HG03520 (cell line): Measurements from ENCODE around the gene LRCOL1.
"Not testable (repeated sequence)": the region's sequence is repeated elsewhere in the genome, so short reads cannot be mapped to it uniquely, and the experiment has no call there.

Source experiments
- ATAC-seq: cut with Tn5 transposase; IDR thresholded peaks from one replicate; pipeline ENCODE4 v1.9.1; 2021; ENCODE audit warnings: mild to moderate bottlenecking, moderate library complexity; ENCODE audit not compliant: unreplicated experiment

The LRCOL1 gene

GRCh38 chr12:132603240-132604150 lies 6.9 kb downstream of the LRCOL1 start:
- ATAC-seq: no peak

DNA sequence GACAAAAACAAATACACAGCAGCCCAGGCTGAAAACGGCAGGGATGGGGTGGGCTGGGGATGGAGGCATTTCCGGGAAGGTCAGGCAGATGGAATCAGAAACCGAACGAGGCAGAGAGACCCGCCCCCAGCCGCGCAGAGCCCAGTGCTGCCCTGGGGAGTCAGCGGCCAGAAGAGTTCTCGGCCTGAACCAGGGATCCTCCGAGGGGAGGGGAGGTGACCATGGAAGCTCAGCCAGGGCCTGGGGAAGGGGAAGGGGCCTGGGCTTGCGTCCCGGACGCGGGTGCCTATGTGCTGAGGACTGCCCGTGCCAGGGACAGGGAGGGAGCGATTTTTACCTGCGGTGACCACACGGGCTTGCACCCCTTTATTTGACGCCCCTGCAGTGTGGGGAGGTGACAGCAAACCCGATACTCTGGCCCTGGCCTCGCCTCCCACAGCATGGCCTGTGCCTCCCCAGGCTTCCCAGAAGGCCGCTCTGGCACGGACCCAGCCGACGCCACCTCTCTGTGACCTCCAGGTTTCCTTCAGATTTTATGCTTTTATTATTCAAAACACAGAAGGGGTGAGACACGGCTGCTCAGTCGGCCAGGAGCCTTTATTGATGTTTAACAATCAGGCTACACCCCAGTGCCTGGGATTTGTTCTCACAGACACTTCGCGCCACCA lies 7.7 kb downstream of the LRCOL1 start:
- no peak for ATAC-seq

DNA sequence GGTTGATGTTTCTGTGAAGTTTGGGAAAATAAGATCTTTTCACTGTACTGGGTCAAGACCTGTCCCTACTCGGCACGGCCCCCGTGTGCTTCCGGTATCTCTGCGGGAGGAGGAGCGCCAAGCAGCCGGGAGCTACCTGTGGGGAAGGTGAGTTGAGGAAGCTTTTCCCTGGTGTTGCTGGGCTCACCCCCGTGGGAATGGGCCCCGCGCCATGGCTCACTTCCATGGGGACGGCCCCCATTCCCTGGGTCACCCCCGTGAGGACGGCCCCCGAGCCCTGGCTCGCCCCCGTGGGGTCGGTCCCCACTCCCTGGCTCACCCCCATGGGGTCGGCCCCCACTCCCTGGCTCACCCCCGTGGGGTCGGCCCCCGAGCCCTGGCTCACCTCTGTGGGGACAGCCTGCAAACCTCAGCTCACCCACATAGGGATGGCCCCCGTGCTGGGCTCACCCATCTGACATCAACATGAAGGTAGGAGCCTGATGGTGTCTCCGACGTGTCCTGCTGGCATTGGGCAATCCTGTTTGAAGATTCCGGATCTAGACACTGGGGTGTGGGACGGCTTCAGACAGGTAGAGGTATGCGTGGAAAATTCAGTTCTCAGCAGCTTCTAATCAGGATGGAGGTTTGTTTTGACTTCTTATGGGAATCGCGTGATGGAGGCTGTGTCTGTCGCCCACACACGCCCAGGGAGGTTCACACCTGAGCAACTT lies 9.1 kb downstream of the LRCOL1 start:
- ATAC-seq: no peak

DNA sequence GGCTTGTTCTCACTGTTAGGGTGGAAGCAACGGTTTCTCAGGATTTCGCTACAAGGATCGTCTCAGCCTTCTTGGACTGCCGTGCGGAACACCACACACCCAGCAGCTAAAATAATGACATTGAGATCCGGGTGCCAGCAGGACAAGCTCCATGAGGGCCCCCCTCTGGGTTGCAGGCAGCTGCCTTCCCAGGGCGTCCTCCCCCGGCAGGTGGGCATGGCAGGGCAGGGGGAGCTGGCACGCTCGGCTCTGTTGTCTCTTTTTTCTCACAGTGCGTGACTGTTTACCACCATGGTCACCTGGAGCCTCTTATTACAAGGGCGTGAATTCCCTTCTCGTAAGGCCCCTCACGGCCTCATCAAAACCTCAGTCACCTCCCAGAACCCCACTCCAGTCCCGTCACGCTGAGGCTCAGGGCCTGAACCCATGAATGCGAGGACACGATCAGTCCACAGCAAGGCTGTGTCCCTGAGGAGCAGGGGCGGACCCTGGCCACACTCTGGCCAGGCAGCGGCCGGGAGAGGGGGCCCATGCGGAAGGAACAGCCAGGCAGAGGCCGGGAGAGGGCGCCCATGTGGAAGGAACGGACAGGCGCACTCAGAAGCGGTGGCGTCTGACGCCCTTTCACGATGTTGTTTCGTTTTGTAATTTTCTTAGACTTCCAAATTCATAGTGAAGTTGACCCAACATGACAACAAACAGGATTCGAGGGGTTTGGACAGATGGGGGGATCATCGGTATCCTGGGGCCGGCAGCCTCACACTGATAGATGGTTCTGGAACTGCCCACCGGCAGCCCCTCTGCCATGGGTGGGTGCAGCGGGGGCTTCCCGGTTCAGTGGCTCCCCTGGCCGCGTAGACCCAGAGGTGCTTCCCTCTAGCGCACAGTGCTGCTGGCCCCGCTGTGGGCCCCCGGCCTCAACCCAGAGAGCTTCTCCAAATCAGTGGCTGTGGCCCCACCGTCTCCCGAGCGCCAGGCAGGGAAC lies 10.0 kb downstream of the LRCOL1 start:
- no peak for ATAC-seq

DNA sequence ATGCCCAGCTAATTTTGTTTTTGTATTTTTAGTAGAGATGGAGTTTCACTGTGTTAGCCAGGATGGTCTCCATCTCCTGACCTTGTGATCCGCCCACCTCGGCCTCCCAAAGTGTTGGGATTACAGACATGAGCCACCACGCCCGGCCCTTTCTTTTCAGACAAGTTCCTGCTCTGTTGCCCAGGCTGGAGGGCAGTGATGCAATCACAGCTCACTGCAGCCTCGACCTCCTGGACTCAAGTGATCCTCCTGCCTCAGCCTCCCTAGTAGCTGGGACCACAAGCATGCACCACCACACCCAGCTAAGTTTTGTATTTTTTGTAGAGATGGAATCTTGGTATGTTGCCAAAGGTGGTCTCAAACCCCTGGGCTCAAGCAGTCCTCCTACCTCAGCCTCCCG lies 10.9 kb downstream of the LRCOL1 start:
- not testable (repeated sequence) for ATAC-seq

DNA sequence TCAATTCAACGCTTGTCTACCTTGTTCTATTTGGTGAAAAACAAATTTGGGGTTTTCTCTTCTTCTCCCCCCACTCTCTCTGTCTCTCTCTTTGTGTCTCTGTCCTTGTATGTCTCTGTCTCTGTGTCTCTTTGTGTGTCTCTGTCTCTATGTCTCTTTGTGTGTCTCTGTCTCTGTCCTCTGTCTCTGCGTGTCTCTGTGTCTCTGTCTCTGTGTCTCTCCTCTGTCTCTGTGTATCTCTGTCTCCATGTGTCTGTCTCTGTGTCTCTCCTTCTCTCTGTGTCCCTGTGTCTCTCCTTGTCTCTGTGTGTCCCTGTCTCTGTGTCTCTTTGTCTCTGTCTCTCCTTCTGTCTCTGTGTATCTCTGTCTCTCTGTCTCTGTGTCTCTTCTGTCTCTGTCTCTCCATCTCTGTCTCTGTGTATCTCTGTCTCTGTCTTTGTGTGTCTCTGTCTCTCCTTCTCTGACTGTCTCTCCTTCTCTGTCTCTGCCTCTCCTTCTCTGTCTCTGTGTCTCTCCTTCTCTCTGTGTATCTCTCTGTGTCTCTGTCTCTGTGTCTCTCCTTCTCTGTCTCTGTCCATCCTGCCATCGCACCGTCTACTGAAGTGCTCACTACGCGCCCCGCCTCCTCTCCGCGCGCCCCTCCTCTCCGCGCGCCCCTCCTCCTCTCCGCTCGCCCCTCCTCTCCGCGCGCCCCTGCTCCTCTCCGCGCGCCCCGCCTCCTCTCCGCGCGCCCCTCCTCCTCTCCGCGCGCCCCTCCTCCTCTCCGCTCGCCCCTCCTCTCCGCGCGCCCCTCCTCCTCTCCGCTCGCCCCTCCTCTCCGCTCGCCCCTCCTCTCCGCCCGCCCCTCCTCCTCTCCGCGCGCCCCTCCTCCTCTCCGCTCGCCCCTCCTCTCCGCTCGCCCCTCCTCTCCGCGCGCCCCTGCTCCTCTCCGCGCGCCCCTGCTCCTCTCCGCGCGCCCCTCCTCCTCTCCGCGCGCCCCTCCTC lies 12.8 kb downstream of the LRCOL1 start:
- ATAC-seq: no peak

DNA sequence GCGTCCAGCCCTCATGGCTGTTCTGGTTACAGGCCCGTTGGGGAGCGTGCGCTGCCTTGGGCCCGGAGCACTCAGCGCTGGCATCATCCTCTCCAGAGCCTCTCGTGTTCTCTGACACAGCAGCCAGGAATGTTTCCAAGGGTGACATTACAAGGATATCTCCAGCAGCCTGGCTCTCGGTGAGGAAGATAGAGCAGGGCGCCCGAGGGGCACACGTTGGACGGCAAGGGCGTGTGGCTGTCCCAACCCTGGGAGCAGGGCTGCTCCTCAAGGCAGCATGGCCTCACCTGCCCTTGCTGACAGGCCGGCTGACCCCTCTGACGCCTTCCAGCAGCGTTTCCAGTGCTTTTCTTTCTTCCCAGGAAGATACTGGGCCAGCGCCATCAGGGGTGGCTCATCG lies 14.4 kb downstream of the LRCOL1 start:
- no peak for ATAC-seq

DNA sequence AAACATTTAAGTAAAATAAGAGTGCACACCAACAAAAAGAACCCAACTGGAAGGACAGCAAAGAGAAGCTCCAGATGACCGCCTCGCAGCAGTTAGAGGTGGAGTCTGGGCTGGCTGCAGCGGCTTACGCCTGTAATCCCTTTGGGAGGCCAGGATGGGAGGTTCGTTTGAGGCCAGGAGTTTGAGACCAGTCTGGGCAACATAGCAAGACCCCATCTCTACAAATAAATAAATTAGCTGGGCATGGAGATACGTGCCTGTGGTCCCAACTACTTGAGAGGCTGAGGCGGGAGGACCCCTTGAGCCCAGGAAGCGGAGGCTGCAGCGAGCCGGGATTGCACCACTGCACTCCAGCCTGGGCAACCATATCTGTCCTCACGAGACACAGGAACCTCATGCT lies 15.2 kb downstream of the LRCOL1 start:
- no peak for ATAC-seq

- ATAC-seq: no peak
Measured at GRCh38 chr12:132593938-132594358, 16.4 kb downstream of the LRCOL1 start.

- no peak for ATAC-seq
Measured at GRCh38 chr12:132593521-132593920, 16.9 kb downstream of the LRCOL1 start.

DNA sequence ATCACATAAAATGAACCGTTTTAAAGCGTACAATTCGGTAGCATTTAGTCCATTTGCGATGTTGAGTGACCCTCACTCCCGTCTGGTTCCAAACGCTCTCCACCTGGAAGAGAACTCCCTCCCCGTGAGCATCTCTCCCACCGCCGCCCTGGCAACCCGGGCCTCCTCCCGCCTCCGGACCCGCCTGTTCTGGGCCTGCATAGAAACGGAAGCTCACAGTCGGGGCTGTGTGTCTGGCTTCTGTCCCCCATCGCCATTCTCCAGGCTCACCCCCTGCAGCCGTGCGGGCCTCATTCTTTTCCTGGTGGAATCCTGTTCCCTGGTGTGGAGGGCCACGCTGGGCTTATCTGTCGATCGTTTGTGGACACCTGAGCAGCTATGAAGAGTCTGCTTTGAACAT lies 17.3 kb downstream of the LRCOL1 start:
- no peak for ATAC-seq

- no peak for ATAC-seq
Measured at GRCh38 chr12:132592282-132592970, 18.0 kb downstream of the LRCOL1 start.

- no peak for ATAC-seq
Measured at GRCh38 chr12:132591107-132591935, 19.1 kb downstream of the LRCOL1 start.

DNA sequence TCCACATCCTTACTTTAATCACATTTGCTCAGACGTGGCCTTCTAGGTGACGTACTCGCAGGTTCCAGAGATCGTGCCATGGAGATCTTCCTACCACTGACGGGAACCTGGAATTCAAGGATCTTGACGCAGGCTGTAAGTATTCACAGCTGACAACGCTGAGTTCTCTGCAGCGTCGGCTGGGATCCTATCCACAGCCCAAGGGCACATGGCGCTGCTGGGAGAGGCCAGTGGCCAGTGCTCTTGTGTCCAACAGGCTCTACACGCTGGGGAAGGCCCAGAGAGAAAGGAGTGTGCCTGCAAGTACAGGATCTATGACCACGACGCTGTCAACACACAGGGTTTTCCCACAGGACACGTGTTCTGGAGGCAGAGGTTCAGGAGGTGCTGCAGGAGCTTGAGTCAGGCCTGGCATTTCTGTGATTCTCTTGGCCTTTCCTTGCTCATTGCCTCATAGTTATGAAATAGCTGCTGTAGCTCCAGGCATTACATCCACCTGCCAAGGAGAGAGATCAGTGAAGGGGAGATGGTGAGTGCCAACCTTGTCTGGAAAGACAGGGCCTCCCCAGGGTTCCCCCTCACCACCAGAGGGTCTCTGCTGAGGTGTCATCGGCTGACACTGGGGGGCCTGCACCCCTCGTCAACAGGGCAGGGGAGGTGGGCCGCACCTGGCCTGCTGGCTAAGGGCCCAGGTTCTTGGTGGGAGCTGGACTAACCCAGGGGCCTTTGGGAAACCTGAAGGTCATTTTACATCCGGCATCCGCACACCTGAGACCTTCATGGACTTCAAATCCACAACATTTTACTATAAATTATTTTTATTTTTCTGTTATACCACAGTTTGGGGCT lies 21.3 kb downstream of the LRCOL1 start:
- no peak for ATAC-seq

DNA sequence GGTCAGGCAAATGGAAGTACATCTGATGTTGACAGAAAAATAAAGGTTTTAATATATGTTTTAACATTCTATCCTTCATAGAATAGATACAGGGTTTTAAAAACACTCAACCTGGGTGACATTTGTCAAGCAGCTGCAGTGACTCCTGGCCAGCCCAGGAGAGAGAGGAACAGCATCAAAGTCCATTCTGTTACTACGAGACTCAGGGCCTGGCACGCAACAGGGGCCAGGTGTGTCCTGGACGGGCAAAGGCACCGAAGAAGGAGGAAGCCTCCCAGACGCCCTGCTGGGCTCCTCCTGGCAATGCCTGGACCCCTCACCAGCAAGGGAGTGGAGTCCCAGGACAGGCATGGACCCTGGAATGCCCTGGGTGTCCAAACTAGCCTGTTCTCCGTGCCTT lies 22.1 kb downstream of the LRCOL1 start:
- ATAC-seq: no peak

DNA sequence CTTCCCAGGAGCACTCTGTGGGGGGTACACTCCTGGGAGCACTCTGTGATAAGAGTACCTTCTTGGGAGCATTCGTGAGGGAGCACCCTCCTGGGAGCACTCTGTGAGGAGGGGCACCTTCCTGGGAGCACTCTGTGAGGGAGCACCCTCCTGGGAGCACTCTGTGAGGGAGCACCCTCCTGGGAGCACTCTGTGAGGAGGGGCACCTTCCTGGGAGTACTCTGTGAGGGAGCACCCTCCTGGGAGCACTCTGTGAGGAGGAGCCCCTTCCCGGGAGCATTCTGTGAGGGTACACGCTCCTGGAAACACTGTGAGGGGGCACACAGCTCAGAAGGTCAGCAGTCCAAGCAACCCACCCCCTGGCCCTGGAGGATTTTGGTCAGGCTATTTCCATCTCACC lies 22.6 kb downstream of the LRCOL1 start:
- no peak for ATAC-seq

- ATAC-seq: no peak
Measured at GRCh38 chr12:132586929-132587328, 23.5 kb downstream of the LRCOL1 start.
